GM21390 (cell line): Measurements from ENCODE around the gene ARTN.

ENCODE experiments used
- ATAC-seq: cut with Tn5 transposase; IDR thresholded peaks from one replicate; pipeline ENCODE4 v1.9.1; 2021; ENCODE audit not compliant: unreplicated experiment

The ARTN gene

GRCh38 chr1:43983253-43983899 is 49.8 kb downstream of the ARTN start:
- no peak for ATAC-seq

DNA sequence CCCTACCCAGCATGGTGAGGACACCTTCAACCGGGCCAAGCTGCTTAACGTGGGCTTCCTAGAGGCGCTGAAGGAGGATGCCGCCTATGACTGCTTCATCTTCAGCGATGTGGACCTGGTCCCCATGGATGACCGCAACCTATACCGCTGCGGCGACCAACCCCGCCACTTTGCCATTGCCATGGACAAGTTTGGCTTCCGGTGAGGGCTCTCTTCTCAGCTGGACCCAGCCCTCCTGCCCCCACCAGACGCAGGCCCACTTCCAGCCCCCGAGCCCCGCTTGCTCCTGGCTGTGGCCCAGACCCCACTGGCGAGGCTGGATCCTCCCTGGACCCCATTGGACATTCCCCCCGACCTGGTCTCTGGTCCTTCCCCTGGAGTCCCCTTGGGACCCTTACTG is 51.3 kb downstream of the ARTN start:
- ATAC-seq, result no peak

- ATAC-seq, result no peak
These were observed 52.5 kb downstream of the ARTN start for GRCh38 chr1:43985984-43986595.

GRCh38 chr1:43986712-43987111 is 53.1 kb downstream of the ARTN start:
- ATAC-seq, result no peak
